B cell (primary cell): ENCODE results near the gene CCNH. TPM values are rescaled to one million over a fixed set of nuclear protein-coding genes. Genes with fewer than 3 reads are reported as not detected.

ENCODE experiments used
- ATAC-seq: fragments of 200-7000 bp; cut with Tn5 transposase; one replicate; pipeline ENCODE4 v1.10.0; 2021; ENCODE audit warnings: low read depth, mild to moderate bottlenecking, moderate number of reproducible peaks, moderate library complexity
- CTCF ChIA-PET: fragments of 350-600 bp; sonication (Branson Sonifier 250); formaldehyde crosslinking; loops from one replicate; lab custom pipeline; 2021; ENCODE audit warnings: antibody characterized with exemption, inconsistent platforms; lab: Charles Lee
- POLR2A ChIA-PET: fragments of 350-600 bp; sonication (Branson Sonifier 250); formaldehyde crosslinking; loops from one replicate; lab custom pipeline; 2021; ENCODE audit warnings: antibody characterized with exemption; lab: Charles Lee
- DNase-seq: peaks from one replicate; pipeline ENCODE4 v3.0.0; 2013
- H2AFZ ChIP-seq: 2 replicates; pipeline ENCODE4 v1.6.1; 2012; ENCODE audit warnings: mild to moderate bottlenecking, low read depth, low read length; ENCODE audit not compliant: insufficient read depth, poor library complexity, severe bottlenecking
- H3K27ac ChIP-seq, 2 donors: 1 replicate in 1 of 2; 2 replicates in 1 of 2; pipeline ENCODE4 v1.5.1; 2012 to 2013; ENCODE audit warnings: low read length in 2 of 2, mild to moderate bottlenecking in 2 of 2, moderate library complexity in 1 of 2
- H3K27me3 ChIP-seq, 4 experiments: fragments of 200-600 bp in 1 of 4; sonication (generic) in 1 of 4; replicated peaks in 1 of 4; 1 replicate in 2 of 4; 2 replicates in 2 of 4; pipeline versions ENCODE4 v1.6.1 to v1.7.0; 2013 to 2016; ENCODE audit warnings: low read length in 3 of 4, mild to moderate bottlenecking in 2 of 4, mixed read lengths in 1 of 4, moderate library complexity in 1 of 4; ENCODE audit not compliant: insufficient read depth in 4 of 4, control insufficient read depth in 3 of 4; ENCODE audit errors: control extremely low read depth in 1 of 4
- H3K36me3 ChIP-seq, 2 experiments: replicated peaks in 1 of 2; 1 replicate in 1 of 2; 2 replicates in 1 of 2; pipeline versions ENCODE4 v1.6.1 to v1.7.1; 2013; ENCODE audit warnings: low read length in 1 of 2; ENCODE audit not compliant: insufficient read depth in 2 of 2, control insufficient read depth in 1 of 2; ENCODE audit errors: control extremely low read depth in 1 of 2, extremely low read depth in 1 of 2
- H3K4me1 ChIP-seq, 2 donors: fragments of 200-600 bp in 1 of 2; sonication (generic) in 1 of 2; 1 replicate in 1 of 2; 2 replicates in 1 of 2; pipeline versions ENCODE4 v1.5.1 to v1.6.1; 2013 to 2017; ENCODE audit warnings: low read length in 2 of 2; ENCODE audit not compliant: control insufficient read depth in 2 of 2, insufficient read depth in 2 of 2
- H3K4me2 ChIP-seq: replicated peaks from 2 replicates; pipeline ENCODE3; 2012; ENCODE audit warnings: mild to moderate bottlenecking, low read depth, low read length; ENCODE audit not compliant: poor library complexity, severe bottlenecking
- H3K4me3 ChIP-seq, 5 experiments: fragments of 200-600 bp in 1 of 5; sonication (generic) in 1 of 5; 1 replicate in 3 of 5; 2 replicates in 2 of 5; pipeline versions ENCODE4 v1.5.1 to v1.7.0; 2011 to 2016; ENCODE audit warnings: low read length in 4 of 5, mild to moderate bottlenecking in 4 of 5, low read depth in 2 of 5, control low read depth in 1 of 5, moderate library complexity in 1 of 5; ENCODE audit not compliant: insufficient read depth in 1 of 5; ENCODE audit errors: control extremely low read depth in 1 of 5, extremely low read depth in 1 of 5
- H3K79me2 ChIP-seq: fragments of 200-600 bp; sonication (generic); one replicate; pipeline ENCODE4 v1.6.0; 2016; ENCODE audit warnings: low read length; ENCODE audit not compliant: control insufficient read depth, insufficient read depth
- H3K9ac ChIP-seq: fragments of 200-600 bp; sonication (generic); 2 replicates; pipeline ENCODE4 v1.6.1; 2017; ENCODE audit warnings: mild to moderate bottlenecking, low read length, moderate library complexity
- H3K9me3 ChIP-seq, 3 donors: one replicate each; pipeline versions ENCODE4 v1.6.1 to v1.7.1; 2013; ENCODE audit warnings: low read length in 2 of 3; ENCODE audit not compliant: control insufficient read depth in 2 of 3, insufficient read depth in 1 of 3; ENCODE audit errors: control extremely low read depth in 1 of 3
- H4K20me1 ChIP-seq: 2 replicates; pipeline ENCODE4 v1.6.0; 2012; ENCODE audit warnings: mild to moderate bottlenecking, low read length; ENCODE audit not compliant: insufficient read depth, control insufficient read depth, poor library complexity, severe bottlenecking
- H3K27ac Mint-ChIP-seq: one replicate; pipeline ENCODE4 v1.8.0; 2021; ENCODE audit warnings: mixed read lengths
- H3K27me3 Mint-ChIP-seq: one replicate; pipeline ENCODE4 v1.8.0; 2021; ENCODE audit warnings: mixed read lengths
- H3K4me1 Mint-ChIP-seq: one replicate; pipeline ENCODE4 v1.8.0; 2021; ENCODE audit warnings: mixed read lengths
- H3K4me3 Mint-ChIP-seq: one replicate; pipeline ENCODE4 v1.8.0; 2021; ENCODE audit warnings: mixed read lengths
- H3K9me3 Mint-ChIP-seq: one replicate; pipeline ENCODE4 v1.8.0; 2022; ENCODE audit warnings: mixed read lengths; ENCODE audit not compliant: insufficient read depth
- EZH2 ChIP-seq: IDR thresholded peaks from 2 replicates; pipeline ENCODE4 v1.6.1; 2012; ENCODE audit warnings: borderline replicate concordance, low read depth, mild to moderate bottlenecking, moderate library complexity, low read length; ENCODE audit not compliant: insufficient read depth, poor library complexity, severe bottlenecking
- WGBS: methylation state at CpG from one replicate; pipeline ENCODE4 v1.1.5; 2013; ENCODE audit warnings: missing lambda C conversion rate; ENCODE audit not compliant: insufficient coverage; 5-methylcytosine and 5-hydroxymethylcytosine counted together
- intact Hi-C: fragments of 100-400 bp; cut with micrococcal nuclease; formaldehyde crosslinking; loops from one replicate; pipeline ENCODE4 v1.10.0; 2022
- polyA plus RNA-seq: library from polyadenylated mRNA; depleted of rRNA; stranded (reverse); fragments of >200 nt; gene quantifications from 2 replicates; pipeline ENCODE4 v1.2.3, GENCODE V29; 2012
- total RNA-seq, 2 donors: library from RNA; stranded (reverse); fragments of 120-200 nt in 1 of 2; gene quantifications; 1 replicate in 1 of 2; 2 replicates in 1 of 2; pipeline versions ENCODE4 v1.2.3 to v1.2.4, GENCODE V29; 2013 to 2022
- TF ChIP-seq, protein P1 (sequence below): fragments of 200-600 bp; IDR thresholded peaks from one replicate; pipeline ENCODE4 v1.8.0; 2022; ENCODE audit warnings: antibody characterized with exemption, mild to moderate bottlenecking

CCNH gene
- total and polyA plus RNA-seq, 2 donors (not counting 1 experiment from before 2014, with no cell fraction given): 59.2 to 120 TPM

- Histone ChIP-seq H3K9ac (no peak overlapping the region), H4K20me1 (no peaks in the 10 kb centered on the region), H3K9me3 (no peaks in the 10 kb centered on the region), H2AFZ (no peak overlapping the region), H3K27me3 (no peaks in the 10 kb centered on the region), H3K36me3 (peaks cover 10 to 35% of the 10 kb centered on the region in 2 experiments), H3K4me1 (no peaks in the 10 kb centered on the region), H3K4me2 (no peak overlapping the region), H3K79me2 (no peaks in the 10 kb centered on the region), H3K27ac (no peak overlapping the region), H3K4me3 (no peak overlapping the region)
- TF ChIP-seq, protein P1, sequence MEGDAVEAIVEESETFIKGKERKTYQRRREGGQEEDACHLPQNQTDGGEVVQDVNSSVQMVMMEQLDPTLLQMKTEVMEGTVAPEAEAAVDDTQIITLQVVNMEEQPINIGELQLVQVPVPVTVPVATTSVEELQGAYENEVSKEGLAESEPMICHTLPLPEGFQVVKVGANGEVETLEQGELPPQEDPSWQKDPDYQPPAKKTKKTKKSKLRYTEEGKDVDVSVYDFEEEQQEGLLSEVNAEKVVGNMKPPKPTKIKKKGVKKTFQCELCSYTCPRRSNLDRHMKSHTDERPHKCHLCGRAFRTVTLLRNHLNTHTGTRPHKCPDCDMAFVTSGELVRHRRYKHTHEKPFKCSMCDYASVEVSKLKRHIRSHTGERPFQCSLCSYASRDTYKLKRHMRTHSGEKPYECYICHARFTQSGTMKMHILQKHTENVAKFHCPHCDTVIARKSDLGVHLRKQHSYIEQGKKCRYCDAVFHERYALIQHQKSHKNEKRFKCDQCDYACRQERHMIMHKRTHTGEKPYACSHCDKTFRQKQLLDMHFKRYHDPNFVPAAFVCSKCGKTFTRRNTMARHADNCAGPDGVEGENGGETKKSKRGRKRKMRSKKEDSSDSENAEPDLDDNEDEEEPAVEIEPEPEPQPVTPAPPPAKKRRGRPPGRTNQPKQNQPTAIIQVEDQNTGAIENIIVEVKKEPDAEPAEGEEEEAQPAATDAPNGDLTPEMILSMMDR: no peak
- TF ChIP-seq EZH2: no peak
- intact Hi-C loops: no loop called here
- H3K4me3 Mint-ChIP-seq: no peak overlapping the region
- H3K4me1 Mint-ChIP-seq: no peaks in the 10 kb centered on the region
- H3K9me3 Mint-ChIP-seq: no peaks in the 10 kb centered on the region
- ATAC-seq: no peak
- H3K27ac Mint-ChIP-seq: no peak overlapping the region
- no peak for DNase-seq
- H3K27me3 Mint-ChIP-seq: no peaks in the 10 kb centered on the region
- CTCF ChIA-PET: no interaction called here
- no CpG with 5 or more reads among the region's 3 CpGs for WGBS
- POLR2A ChIA-PET: no interaction called here
Observed at GRCh38 chr5:87368601-87369000, 44.1 kb downstream of the CCNH start.

DNA sequence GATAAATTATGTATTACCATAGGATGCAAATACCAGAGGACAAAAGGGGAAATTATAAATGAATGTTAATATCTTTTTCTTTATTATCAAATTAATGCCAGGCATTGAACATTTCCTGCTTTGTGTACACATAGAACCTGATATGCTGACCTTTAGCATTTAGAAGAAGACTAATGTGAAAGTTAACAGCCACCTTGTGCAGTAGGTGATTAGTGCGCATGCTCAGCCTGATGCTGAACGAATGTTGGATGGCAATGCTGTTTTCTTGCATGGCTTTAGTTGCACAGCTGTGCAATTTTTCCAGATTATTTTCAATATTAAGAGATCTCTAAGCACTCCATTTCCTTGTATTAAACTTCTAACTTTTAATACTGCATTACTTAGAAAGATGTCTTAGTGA lies 45.5 kb downstream of the CCNH start:
- H3K27ac Mint-ChIP-seq: no peak overlapping the region
- H3K4me3 ChIP-seq: no peak overlapping the region
- no peak for ATAC-seq
- no peaks in the 10 kb centered on the region for H3K79me2 ChIP-seq
- H3K27me3 ChIP-seq: no peaks in the 10 kb centered on the region
- no peak overlapping the region for H3K4me2 ChIP-seq
- no peak for DNase-seq
- H4K20me1 ChIP-seq: no peaks in the 10 kb centered on the region
- H3K9ac ChIP-seq: no peak overlapping the region
- no CpG with 5 or more reads among the region's 2 CpGs for WGBS
- H3K4me1 ChIP-seq: no peaks in the 10 kb centered on the region
- no peak overlapping the region for H2AFZ ChIP-seq
- ChIA-PET CTCF (no interaction called here), POLR2A (no interaction called here)
- no peak for TF ChIP-seq EZH2
- TF ChIP-seq, protein P1: no peak
- peaks cover 2 to 31% of the 10 kb centered on the region in 2 experiments for H3K36me3 ChIP-seq
- no peaks in the 10 kb centered on the region for H3K27me3 Mint-ChIP-seq
- no peak overlapping the region for H3K4me3 Mint-ChIP-seq
- no peaks in the 10 kb centered on the region for H3K9me3 ChIP-seq
- H3K27ac ChIP-seq: no peak overlapping the region
- intact Hi-C loops: no loop called here
- no peaks in the 10 kb centered on the region for H3K4me1 Mint-ChIP-seq
- H3K9me3 Mint-ChIP-seq: no peaks in the 10 kb centered on the region
